ENCODE measurements around the gene BEX2. TPM values are rescaled to one million over a fixed set of nuclear protein-coding genes. Genes with fewer than 3 reads are reported as not detected.
"Not testable (repeated sequence)": the region's sequence is repeated elsewhere in the genome, so short reads cannot be mapped to it uniquely, and the experiment has no call there.

The BEX2 gene
- total RNA-seq, 1 experiment from 2014 or later: 51.4 TPM

- TF ChIP-seq CTCF (conservative IDR thresholded peaks at IDR 0.05; ENCODE audit: low read depth, low read length): no peak
- TF ChIP-seq EZH2 (IDR thresholded peaks at IDR 0.05; ENCODE audit: borderline replicate concordance, low read depth, low read length, poor library complexity, severe bottlenecking): no peak
- Histone ChIP-seq H3K36me3 (ENCODE audit: insufficient read depth, low read length, poor library complexity, severe bottlenecking) (no peaks in the 10 kb centered on the region), H3K9me3 (ENCODE audit: low read depth, low read length, poor library complexity, severe bottlenecking) (no peaks in the 10 kb centered on the region), H3K27me3 (replicated peaks; ENCODE audit: insufficient read depth, low read depth, low read length, poor library complexity) (no peaks in the 10 kb centered on the region), H3K4me3 (ENCODE audit: low read depth, low read length, poor library complexity, severe bottlenecking) (no peak overlapping the region), H3K4me1 (ENCODE audit: insufficient read depth, low read length, poor library complexity, severe bottlenecking) (no peaks in the 10 kb centered on the region), H3K27ac (ENCODE audit: low read depth, low read length, poor library complexity, severe bottlenecking) (no peak overlapping the region)
- intact Hi-C loops (cut with micrococcal nuclease; ENCODE audit: unreplicated experiment): no loop called here
- POLR2A ChIA-PET (ENCODE audit: low non-redundant PET): no interaction called here
- CTCF ChIA-PET: no interaction called here
- BruUV-seq (replicated peaks): no TSS peak
- no peak for DNase-seq (ENCODE audit: low spot score)
Measured at GRCh38 chrX:103311399-103311780, 600 bp upstream of the BEX2 start.

- H3K36me3 ChIP-seq (ENCODE audit: insufficient read depth, low read length, poor library complexity, severe bottlenecking): no peaks in the 10 kb centered on the region
- BruUV-seq (replicated peaks): no TSS peak
- no peaks in the 10 kb centered on the region for H3K27me3 ChIP-seq (replicated peaks; ENCODE audit: insufficient read depth, low read depth, low read length, poor library complexity)
- H3K4me3 ChIP-seq (ENCODE audit: low read depth, low read length, poor library complexity, severe bottlenecking): peak overlapping the region; percentile 61
- intact Hi-C loops (cut with micrococcal nuclease; ENCODE audit: unreplicated experiment): no loop called here
- ChIA-PET POLR2A (ENCODE audit: low non-redundant PET) (no interaction called here), CTCF (no interaction called here)
- no peaks in the 10 kb centered on the region for H3K9me3 ChIP-seq (ENCODE audit: low read depth, low read length, poor library complexity, severe bottlenecking)
- DNase-seq (ENCODE audit: low spot score): no peak
- H3K27ac ChIP-seq (ENCODE audit: low read depth, low read length, poor library complexity, severe bottlenecking): peak overlapping the region; percentile 27
- H3K4me1 ChIP-seq (ENCODE audit: insufficient read depth, low read length, poor library complexity, severe bottlenecking): no peaks in the 10 kb centered on the region
- TF ChIP-seq CTCF (conservative IDR thresholded peaks at IDR 0.05; ENCODE audit: low read depth, low read length) (no peak), EZH2 (IDR thresholded peaks at IDR 0.05; ENCODE audit: borderline replicate concordance, low read depth, low read length, poor library complexity, severe bottlenecking) (no peak)
Measured at GRCh38 chrX:103309860-103310554, 783 bp downstream of the BEX2 start.

- intact Hi-C loops (cut with micrococcal nuclease; ENCODE audit: unreplicated experiment); H3K4me1 ChIP-seq (ENCODE audit: insufficient read depth, low read length, poor library complexity, severe bottlenecking); H3K9me3 ChIP-seq (ENCODE audit: low read depth, low read length, poor library complexity, severe bottlenecking); H3K36me3 ChIP-seq (ENCODE audit: insufficient read depth, low read length, poor library complexity, severe bottlenecking); H3K27me3 ChIP-seq (replicated peaks; ENCODE audit: insufficient read depth, low read depth, low read length, poor library complexity); BruUV-seq (replicated peaks); H3K27ac ChIP-seq (ENCODE audit: low read depth, low read length, poor library complexity, severe bottlenecking); POLR2A ChIA-PET (ENCODE audit: low non-redundant PET); CTCF ChIA-PET; DNase-seq (ENCODE audit: low spot score); H3K4me3 ChIP-seq (ENCODE audit: low read depth, low read length, poor library complexity, severe bottlenecking): not testable (repeated sequence)
Measured at GRCh38 chrX:103305666-103306065, 5.1 kb downstream of the BEX2 start.

- POLR2A ChIA-PET (ENCODE audit: low non-redundant PET): no interaction called here
- H3K9me3 ChIP-seq (ENCODE audit: low read depth, low read length, poor library complexity, severe bottlenecking): no peaks in the 10 kb centered on the region
- no peaks in the 10 kb centered on the region for H3K4me1 ChIP-seq (ENCODE audit: insufficient read depth, low read length, poor library complexity, severe bottlenecking)
- CTCF ChIA-PET: no interaction called here
- no peak overlapping the region for H3K4me3 ChIP-seq (ENCODE audit: low read depth, low read length, poor library complexity, severe bottlenecking)
- no peak overlapping the region for H3K27ac ChIP-seq (ENCODE audit: low read depth, low read length, poor library complexity, severe bottlenecking)
- no TSS peak for BruUV-seq (replicated peaks)
- TF ChIP-seq EZH2 (IDR thresholded peaks at IDR 0.05; ENCODE audit: borderline replicate concordance, low read depth, low read length, poor library complexity, severe bottlenecking) (no peak), CTCF (conservative IDR thresholded peaks at IDR 0.05; ENCODE audit: low read depth, low read length) (no peak)
- H3K27me3 ChIP-seq (replicated peaks; ENCODE audit: insufficient read depth, low read depth, low read length, poor library complexity): no peaks in the 10 kb centered on the region
- DNase-seq (ENCODE audit: low spot score): no peak
- H3K36me3 ChIP-seq (ENCODE audit: insufficient read depth, low read length, poor library complexity, severe bottlenecking): no peaks in the 10 kb centered on the region
- intact Hi-C loops (cut with micrococcal nuclease; ENCODE audit: unreplicated experiment): no loop called here
Measured at GRCh38 chrX:103304705-103305104, 6.1 kb downstream of the BEX2 start.
